VCaP (cell line): Measurements from ENCODE around the gene SENP8.

ENCODE experiments used
- H3K27ac ChIP-seq: fragments of 450-650 bp; 2 replicates; pipeline ENCODE4 v1.5.1; 2017
- TF ChIP-seq, protein P1 (sequence below): fragments of 450-650 bp; conservative IDR thresholded peaks from 2 replicates; pipeline ENCODE4 v1.5.1; 2017; ENCODE audit warnings: mild to moderate bottlenecking, moderate library complexity

The SENP8 gene

DNA sequence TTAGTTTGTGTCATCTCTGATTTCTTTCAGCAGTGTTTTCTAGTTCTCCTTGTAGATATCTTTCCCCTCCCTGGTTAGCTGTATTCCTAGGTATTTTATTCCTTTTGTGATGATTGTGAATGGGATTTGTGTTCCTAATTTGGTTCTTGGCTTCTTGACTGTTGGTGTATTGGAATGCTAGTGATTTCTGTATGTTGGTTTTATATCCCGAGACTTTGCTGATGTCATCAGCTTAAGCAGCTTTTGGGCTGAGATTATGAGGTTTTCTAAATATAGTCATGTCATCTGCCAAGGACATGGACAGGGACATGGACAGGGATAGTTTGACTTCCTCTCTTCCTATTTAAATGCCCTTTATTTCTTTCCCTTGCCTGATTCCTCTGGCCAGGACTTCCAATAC, 36.0 kb upstream of the SENP8 start:
- H3K27ac ChIP-seq, result no peak overlapping the region
- TF ChIP-seq, protein P1, sequence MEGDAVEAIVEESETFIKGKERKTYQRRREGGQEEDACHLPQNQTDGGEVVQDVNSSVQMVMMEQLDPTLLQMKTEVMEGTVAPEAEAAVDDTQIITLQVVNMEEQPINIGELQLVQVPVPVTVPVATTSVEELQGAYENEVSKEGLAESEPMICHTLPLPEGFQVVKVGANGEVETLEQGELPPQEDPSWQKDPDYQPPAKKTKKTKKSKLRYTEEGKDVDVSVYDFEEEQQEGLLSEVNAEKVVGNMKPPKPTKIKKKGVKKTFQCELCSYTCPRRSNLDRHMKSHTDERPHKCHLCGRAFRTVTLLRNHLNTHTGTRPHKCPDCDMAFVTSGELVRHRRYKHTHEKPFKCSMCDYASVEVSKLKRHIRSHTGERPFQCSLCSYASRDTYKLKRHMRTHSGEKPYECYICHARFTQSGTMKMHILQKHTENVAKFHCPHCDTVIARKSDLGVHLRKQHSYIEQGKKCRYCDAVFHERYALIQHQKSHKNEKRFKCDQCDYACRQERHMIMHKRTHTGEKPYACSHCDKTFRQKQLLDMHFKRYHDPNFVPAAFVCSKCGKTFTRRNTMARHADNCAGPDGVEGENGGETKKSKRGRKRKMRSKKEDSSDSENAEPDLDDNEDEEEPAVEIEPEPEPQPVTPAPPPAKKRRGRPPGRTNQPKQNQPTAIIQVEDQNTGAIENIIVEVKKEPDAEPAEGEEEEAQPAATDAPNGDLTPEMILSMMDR, result no peak

DNA sequence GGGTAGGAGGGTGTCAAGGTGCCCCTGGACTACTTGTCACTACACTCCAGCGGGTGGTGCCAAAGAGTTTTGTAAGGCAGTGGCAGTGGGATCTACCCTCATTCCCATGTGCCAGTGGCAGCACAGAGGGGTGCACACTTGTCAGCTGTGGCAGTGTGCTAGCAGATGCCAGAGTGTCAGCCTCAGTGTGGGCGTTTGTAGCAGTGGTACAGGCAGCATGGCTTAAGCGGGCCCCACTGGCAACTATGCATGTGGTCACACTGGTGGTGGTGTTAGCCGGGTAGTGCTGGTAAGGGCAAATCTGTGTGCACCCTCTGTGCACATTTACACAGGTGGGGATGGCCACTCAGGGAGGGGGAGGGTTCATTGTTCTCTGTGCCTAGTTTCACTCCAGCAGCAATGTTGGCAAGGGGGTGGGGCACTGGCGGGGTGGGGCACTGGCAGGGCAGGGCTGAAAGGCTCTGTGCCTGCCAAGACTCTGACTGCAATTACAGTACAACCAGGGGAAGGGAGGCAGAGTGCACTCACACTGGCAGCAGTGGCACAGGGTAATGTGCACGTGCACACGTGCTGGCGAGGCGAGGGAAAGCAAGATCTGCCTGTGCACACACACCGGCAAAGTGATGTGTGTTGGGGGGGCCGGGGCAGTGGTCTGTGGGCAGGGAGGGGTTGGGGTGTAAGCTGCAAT, 32.0 kb upstream of the SENP8 start:
- TF ChIP-seq, protein P1, result no peak
- H3K27ac ChIP-seq, result no peak overlapping the region

GRCh38 chr15:72086920-72087648, 31.1 kb upstream of the SENP8 start:
- TF ChIP-seq, protein P1, result no peak
- no peak overlapping the region for H3K27ac ChIP-seq

DNA sequence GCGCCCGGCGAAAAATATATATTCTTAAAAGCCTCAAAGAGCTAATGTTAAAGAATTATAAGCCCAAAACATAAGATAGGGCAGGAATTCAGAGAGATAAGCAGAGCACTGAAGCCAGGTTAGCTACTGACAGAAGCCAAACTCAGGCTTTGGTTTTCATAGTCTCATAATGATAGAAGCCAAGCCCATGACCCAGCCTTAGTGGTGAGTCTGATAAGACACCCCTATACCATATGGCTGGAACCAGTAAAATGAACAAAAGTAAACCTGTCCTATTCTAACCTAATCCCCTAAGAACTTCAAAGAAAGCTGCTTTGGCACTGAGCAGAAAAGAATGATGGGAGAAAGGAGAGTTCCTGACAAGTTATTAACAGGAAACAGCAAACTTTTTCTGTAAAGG, 26.2 kb upstream of the SENP8 start:
- H3K27ac ChIP-seq, result no peak overlapping the region
- TF ChIP-seq, protein P1, result no peak

DNA sequence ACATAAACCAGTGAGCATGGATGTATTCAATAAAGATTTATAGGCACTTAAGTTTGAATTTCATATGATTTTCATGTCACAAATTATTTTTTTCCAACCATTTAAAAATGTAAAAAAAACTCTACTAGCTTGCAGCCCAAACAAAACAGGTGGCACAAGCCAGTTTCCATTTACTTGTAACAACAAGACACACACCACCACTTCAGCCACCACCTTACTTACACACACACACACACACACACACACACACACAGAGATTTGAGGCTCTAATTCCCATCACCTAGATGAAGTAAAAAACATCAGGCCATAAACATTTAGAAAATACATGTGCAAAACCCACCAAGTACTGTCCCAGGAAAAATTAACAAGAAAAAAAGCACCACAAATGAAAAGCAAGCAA, 25.5 kb upstream of the SENP8 start:
- TF ChIP-seq, protein P1, result no peak
- H3K27ac ChIP-seq, result no peak overlapping the region

DNA sequence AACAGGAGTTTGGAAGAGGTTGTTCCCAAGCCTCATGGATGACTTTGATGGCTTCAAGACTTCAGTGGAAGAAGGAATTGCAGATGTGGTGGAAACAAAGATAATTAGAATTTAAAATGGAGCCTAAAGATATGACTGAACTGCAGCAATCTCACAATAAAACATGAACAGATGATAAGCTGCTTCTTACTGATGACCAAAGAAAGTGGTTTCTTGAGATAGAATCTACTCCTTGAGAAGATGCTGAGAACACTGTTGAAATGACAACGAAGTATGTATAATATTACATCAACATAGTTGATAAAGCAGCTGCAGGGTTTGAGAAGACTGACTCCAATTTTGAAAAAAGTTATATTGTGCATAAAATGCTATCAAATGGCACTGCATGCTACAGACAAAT, 21.4 kb upstream of the SENP8 start:
- TF ChIP-seq, protein P1, result no peak
- H3K27ac ChIP-seq, result no peak overlapping the region

- TF ChIP-seq, protein P1, result no peak
- H3K27ac ChIP-seq, result no peak overlapping the region
Measured at GRCh38 chr15:72098040-72098439, 20.2 kb upstream of the SENP8 start.
